Caco-2 (cell line): Measurements from ENCODE around the gene MOK. TPM values are rescaled to one million over a fixed set of nuclear protein-coding genes. Genes with fewer than 3 reads are reported as not detected.

Experiments
- BruUV-seq: library from RNA; stranded (reverse); fragments of 400-500 nt; replicated peaks from 2 replicates; lab custom pipeline; 2021; lab: Mats Ljungman, UMichigan
- CTCF ChIA-PET: fragments of 300-600 bp; sonication (Branson Sonifier 250); formaldehyde crosslinking; loops from one replicate; lab custom pipeline; 2022; ENCODE audit warnings: antibody characterized with exemption; lab: Charles Lee
- POLR2A ChIA-PET: fragments of 300-600 bp; sonication (Branson Sonifier 250); formaldehyde crosslinking; loops from one replicate; lab custom pipeline; 2022; ENCODE audit warnings: antibody characterized with exemption; lab: Charles Lee
- DNase-seq, 2 experiments: peaks; one replicate each; pipeline versions ENCODE4 v3.0.0 to v3.0.0-alpha.2; 2020 to 2022
- H3K27me3 ChIP-seq: replicated peaks from 2 replicates; pipeline ENCODE4 v1.6.0; 2011; ENCODE audit warnings: low read length; ENCODE audit not compliant: control insufficient read depth, insufficient read depth
- H3K36me3 ChIP-seq: 2 replicates; pipeline ENCODE4 v1.5.1; 2011; ENCODE audit warnings: low read length; ENCODE audit not compliant: control insufficient read depth, insufficient read depth
- H3K4me1 ChIP-seq: fragments of 250-450 bp; sonication (Bioruptor Pico); 2 replicates; pipeline ENCODE4 v1.5.1; 2020; ENCODE audit warnings: mild to moderate bottlenecking
- H3K4me3 ChIP-seq: 2 replicates; pipeline ENCODE4 v1.5.1; 2011; ENCODE audit warnings: low read depth, mild to moderate bottlenecking, control low read depth, low read length
- H3K9me3 ChIP-seq: fragments of 250-450 bp; sonication (Bioruptor Pico); 2 replicates; pipeline ENCODE4 v1.5.1; 2020; ENCODE audit warnings: mild to moderate bottlenecking, moderate library complexity
- H3K27ac Mint-ChIP-seq: one replicate; pipeline ENCODE4 v1.8.0; 2022; ENCODE audit warnings: mixed read lengths; ENCODE audit not compliant: unreplicated experiment
- H3K27me3 Mint-ChIP-seq: one replicate; pipeline ENCODE4 v1.8.0; 2022; ENCODE audit warnings: mixed read lengths; ENCODE audit not compliant: insufficient read depth, unreplicated experiment
- H3K36me3 Mint-ChIP-seq: one replicate; pipeline ENCODE4 v1.8.0; 2022; ENCODE audit warnings: mild to moderate bottlenecking, mixed read lengths; ENCODE audit not compliant: insufficient read depth, unreplicated experiment
- H3K4me1 Mint-ChIP-seq: one replicate; pipeline ENCODE4 v1.8.0; 2022; ENCODE audit warnings: low read depth, mixed read lengths; ENCODE audit not compliant: unreplicated experiment
- H3K4me3 Mint-ChIP-seq: one replicate; pipeline ENCODE4 v1.8.0; 2022; ENCODE audit warnings: mild to moderate bottlenecking, moderate library complexity, mixed read lengths; ENCODE audit not compliant: unreplicated experiment
- H3K9me3 Mint-ChIP-seq: one replicate; pipeline ENCODE4 v1.8.0; 2022; ENCODE audit warnings: mixed read lengths; ENCODE audit not compliant: unreplicated experiment
- intact Hi-C: fragments of 100-400 bp; cut with micrococcal nuclease; formaldehyde crosslinking; loops from one replicate; pipeline ENCODE4 v1.10.0; 2022; ENCODE audit not compliant: unreplicated experiment
- total RNA-seq: library from RNA; stranded (reverse); gene quantifications from 2 replicates; pipeline ENCODE4 v1.2.3, GENCODE V29; 2022
- TF ChIP-seq, protein P1 (sequence below), 2 experiments: fragments of 200-600 bp in 1 of 2; IDR thresholded peaks; 1 replicate in 1 of 2; 2 replicates in 1 of 2; pipeline versions ENCODE4 v1.5.1 to v1.8.0; 2011 to 2022; ENCODE audit warnings: antibody characterized with exemption in 1 of 2, control low read depth in 1 of 2, inconsistent platforms in 1 of 2, low read depth in 1 of 2, low read length in 1 of 2, mild to moderate bottlenecking in 1 of 2, moderate library complexity in 1 of 2; ENCODE audit not compliant: insufficient read depth in 1 of 2, severe bottlenecking in 1 of 2, unreplicated experiment in 1 of 2

The MOK gene
- total RNA-seq, 1 experiment from 2014 or later, result 1.4 TPM

DNA sequence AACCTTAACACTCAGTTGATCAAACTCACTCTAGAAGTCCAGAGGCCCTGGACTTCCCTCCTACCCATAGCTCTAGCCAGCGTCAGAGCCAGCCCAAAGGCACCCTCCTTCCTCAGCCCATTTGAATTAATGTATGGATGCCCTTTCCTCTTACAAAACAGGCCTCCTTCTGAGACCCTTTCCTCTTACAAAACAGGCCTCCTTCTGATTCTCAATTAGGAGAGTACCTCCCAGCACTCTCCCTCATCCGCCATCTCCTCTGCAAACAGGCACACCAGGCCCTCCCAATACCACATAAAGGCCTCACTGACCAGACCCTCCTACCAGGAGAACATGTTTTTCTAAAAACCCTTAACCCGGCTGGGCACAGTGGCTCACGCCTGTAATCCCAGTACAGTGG lies 65.7 kb downstream of the MOK start:
- Mint-ChIP-seq H3K4me1 (no peaks in the 10 kb centered on the region), H3K4me3 (no peak overlapping the region), H3K27me3 (peaks cover 2% of the 10 kb centered on the region), H3K36me3 (no peaks in the 10 kb centered on the region), H3K27ac (no peak overlapping the region), H3K9me3 (no peaks in the 10 kb centered on the region)
- POLR2A ChIA-PET, result no interaction called here
- Histone ChIP-seq H3K27me3 (no peaks in the 10 kb centered on the region; the same call in 1 of the 2 replicates), H3K36me3 (no peaks in the 10 kb centered on the region), H3K9me3 (no peaks in the 10 kb centered on the region), H3K4me1 (no peaks in the 10 kb centered on the region), H3K4me3 (no peak overlapping the region)
- intact Hi-C loops, result no loop called here
- BruUV-seq, result no TSS peak
- CTCF ChIA-PET, result no interaction called here
- no peak for DNase-seq
- TF ChIP-seq, protein P1, sequence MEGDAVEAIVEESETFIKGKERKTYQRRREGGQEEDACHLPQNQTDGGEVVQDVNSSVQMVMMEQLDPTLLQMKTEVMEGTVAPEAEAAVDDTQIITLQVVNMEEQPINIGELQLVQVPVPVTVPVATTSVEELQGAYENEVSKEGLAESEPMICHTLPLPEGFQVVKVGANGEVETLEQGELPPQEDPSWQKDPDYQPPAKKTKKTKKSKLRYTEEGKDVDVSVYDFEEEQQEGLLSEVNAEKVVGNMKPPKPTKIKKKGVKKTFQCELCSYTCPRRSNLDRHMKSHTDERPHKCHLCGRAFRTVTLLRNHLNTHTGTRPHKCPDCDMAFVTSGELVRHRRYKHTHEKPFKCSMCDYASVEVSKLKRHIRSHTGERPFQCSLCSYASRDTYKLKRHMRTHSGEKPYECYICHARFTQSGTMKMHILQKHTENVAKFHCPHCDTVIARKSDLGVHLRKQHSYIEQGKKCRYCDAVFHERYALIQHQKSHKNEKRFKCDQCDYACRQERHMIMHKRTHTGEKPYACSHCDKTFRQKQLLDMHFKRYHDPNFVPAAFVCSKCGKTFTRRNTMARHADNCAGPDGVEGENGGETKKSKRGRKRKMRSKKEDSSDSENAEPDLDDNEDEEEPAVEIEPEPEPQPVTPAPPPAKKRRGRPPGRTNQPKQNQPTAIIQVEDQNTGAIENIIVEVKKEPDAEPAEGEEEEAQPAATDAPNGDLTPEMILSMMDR (IDR thresholded peaks at IDR 0.05; ENCODE audit: insufficient read depth in 1 of 2, low read depth in 1 of 2, low read length in 1 of 2, severe bottlenecking in 1 of 2, unreplicated experiment in 1 of 2), result no peak

DNA sequence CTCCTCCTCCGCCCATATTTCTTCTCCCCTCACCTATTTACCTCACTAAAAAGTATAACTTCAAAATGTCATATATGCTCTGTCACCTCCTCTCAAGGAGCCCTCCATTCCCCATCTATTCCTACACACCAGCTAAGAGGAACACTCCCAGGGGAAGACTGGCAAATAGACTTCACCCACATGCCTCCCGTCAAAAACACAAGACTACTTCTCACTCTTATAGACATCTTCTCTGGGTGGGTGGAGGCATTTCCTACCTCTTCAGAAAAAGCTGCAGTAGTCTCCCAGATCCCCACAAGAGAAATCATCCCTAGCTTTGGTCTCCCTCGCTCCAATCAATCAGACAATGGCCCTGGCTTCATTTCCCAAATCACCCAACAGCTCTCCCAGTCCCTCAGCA lies 66.2 kb downstream of the MOK start:
- CTCF ChIA-PET, result no interaction called here
- Mint-ChIP-seq H3K4me3 (no peak overlapping the region), H3K9me3 (no peaks in the 10 kb centered on the region), H3K27ac (no peak overlapping the region), H3K4me1 (no peaks in the 10 kb centered on the region), H3K27me3 (peaks cover 2% of the 10 kb centered on the region), H3K36me3 (no peaks in the 10 kb centered on the region)
- H3K4me1 ChIP-seq, result no peaks in the 10 kb centered on the region
- H3K36me3 ChIP-seq, result no peaks in the 10 kb centered on the region
- DNase-seq, result no peak
- no TSS peak for BruUV-seq
- intact Hi-C loops, result no loop called here
- H3K4me3 ChIP-seq, result no peak overlapping the region
- H3K27me3 ChIP-seq, result no peaks in the 10 kb centered on the region; the same call in 1 of the 2 replicates
- POLR2A ChIA-PET, result no interaction called here
- TF ChIP-seq, protein P1 (IDR thresholded peaks at IDR 0.05; ENCODE audit: insufficient read depth in 1 of 2, low read depth in 1 of 2, low read length in 1 of 2, severe bottlenecking in 1 of 2, unreplicated experiment in 1 of 2), result no peak
- no peaks in the 10 kb centered on the region for H3K9me3 ChIP-seq

GRCh38 chr14:102238131-102238530 lies 66.8 kb downstream of the MOK start:
- CTCF ChIA-PET, result no interaction called here
- H3K27me3 Mint-ChIP-seq, result peaks cover 2% of the 10 kb centered on the region
- H3K36me3 ChIP-seq, result no peaks in the 10 kb centered on the region
- H3K27me3 ChIP-seq, result no peaks in the 10 kb centered on the region; the same call in 1 of the 2 replicates
- intact Hi-C loops, result no loop called here
- POLR2A ChIA-PET, result no interaction called here
- no peaks in the 10 kb centered on the region for H3K9me3 Mint-ChIP-seq
- no peak for DNase-seq
- BruUV-seq, result no TSS peak
- no peaks in the 10 kb centered on the region for H3K4me1 Mint-ChIP-seq
- no peaks in the 10 kb centered on the region for H3K9me3 ChIP-seq
- TF ChIP-seq, protein P1 (IDR thresholded peaks at IDR 0.05; ENCODE audit: insufficient read depth in 1 of 2, low read depth in 1 of 2, low read length in 1 of 2, severe bottlenecking in 1 of 2, unreplicated experiment in 1 of 2), result no peak
- H3K4me1 ChIP-seq, result no peaks in the 10 kb centered on the region
- no peak overlapping the region for H3K4me3 ChIP-seq
- H3K4me3 Mint-ChIP-seq, result no peak overlapping the region
- no peaks in the 10 kb centered on the region for H3K36me3 Mint-ChIP-seq
- H3K27ac Mint-ChIP-seq, result no peak overlapping the region
